A549 treated with AZD9567 at 1 μM for 4 hours (cell line): ENCODE measurements around the gene TXNL4A. TPM values are rescaled to one million over a fixed set of nuclear protein-coding genes. Genes with fewer than 3 reads are reported as not detected.

Source experiments
- total RNA-seq: library from RNA; stranded (reverse); fragments of 200-300 nt; extraction: Qiagen RNA extraction; gene quantifications from 5 replicates; pipeline ENCODE4 v1.2.3, GENCODE V29; 2022; ENCODE audit not compliant: insufficient read depth

Gene TXNL4A, protein sequence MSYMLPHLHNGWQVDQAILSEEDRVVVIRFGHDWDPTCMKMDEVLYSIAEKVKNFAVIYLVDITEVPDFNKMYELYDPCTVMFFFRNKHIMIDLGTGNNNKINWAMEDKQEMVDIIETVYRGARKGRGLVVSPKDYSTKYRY
- 68.7 to 154 TPM (median 153 TPM) in 5 replicates for total RNA-seq

GRCh38 chr18:79988451-79989194, at the start of gene TXNL4A:
Gene TXNL4A, minus strand, starts transcription at chr18:79988563. Its CDS starts 171 bp downstream, at chr18:79988392.

GRCh38 chr18:80034068-80034851, 45.9 kb upstream of the TXNL4A start, which contains the start of gene RBFA:
Gene RBFA, plus strand, starts transcription at chr18:80034434. Its CDS starts 62 bp downstream, at chr18:80034496.

DNA sequence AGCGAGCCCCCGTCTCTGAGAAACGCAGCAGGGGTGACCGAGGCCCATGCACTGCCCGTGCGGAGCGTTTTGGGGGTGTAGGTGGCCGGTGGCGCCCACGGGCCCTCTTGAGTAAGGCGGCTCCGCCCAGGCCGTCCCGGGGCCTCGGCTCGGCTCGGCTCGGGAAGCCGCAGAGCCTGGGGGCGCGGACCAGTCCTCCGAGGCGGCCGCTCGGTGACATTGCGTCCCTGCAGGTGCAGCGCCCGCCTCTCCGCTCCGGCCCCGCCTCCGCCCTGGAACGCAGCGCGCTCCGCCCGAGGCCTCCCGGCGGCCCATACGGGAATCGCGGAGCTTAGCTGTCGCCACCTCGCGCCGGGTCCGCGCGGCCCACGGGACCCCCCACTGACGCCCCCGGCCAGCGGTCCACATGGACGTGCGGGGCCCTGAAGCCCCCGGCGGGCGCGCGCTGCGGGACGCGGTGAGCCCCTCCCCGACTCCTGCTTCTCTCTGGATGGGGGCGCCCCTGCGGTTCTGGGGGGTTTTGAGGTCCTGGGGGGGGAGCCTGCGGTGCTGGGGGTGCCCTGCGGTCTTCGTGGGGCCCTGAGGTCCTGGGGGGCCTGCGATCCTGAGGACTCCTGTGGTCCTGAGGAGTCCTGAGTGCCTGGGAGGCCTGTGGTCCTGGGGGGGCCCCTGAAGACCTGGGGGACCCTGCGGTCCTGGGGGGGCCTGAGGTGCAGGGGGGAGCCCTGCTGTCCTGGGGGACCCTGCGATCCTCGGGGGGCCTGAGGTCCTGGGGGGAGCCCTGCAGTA, 23.8 kb downstream of the TXNL4A start, which contains the start of gene HSBP1L1:
HSBP1L1 (plus strand) TSS at position 314 of the 789 bp plus-strand sequence; CDS start at position 407, 93 bp downstream.

DNA sequence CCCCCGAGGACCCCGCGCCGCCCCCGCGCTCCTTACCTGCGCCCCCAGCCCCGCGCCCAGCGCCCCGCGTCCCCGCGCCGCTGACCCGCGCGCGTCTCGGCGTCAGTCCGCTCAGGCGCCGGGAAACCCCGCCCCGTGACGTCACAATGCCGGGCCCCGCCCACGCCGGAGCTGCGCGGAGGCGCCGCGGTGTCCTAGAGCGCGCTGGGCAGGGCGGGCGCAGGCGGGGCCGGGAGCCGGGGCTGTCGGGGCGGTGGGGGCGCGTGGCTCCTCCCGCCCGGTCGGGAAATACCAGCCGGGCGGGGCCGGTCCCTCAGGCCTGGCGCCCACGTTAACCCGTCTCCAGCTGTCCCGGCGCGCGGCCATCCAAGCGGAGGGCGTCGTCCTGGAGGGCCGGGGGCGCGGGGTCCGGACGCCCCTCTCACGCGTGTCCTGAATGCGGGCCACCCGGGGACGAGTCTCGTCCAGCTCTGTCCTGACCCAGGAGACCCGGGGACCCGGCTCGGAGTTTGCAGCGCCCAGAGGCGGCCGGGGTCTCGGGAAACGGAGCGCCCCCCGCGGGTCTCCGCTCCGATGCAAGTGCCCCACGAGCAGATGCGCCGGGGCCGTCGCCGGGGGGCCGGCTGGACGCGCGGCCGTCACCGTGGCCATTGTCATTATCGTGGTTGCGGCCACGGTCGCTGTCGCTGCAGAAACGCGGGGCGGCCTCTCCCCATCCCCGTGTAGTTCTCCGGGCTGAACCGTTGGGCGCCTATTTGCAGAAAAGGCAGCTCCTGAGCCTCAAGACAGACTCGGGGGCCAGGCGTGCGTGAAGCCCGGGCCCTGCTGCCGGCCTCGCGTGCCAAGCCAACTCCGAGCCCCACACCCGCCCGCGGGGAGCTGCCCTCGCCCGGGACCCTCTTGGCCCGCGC, 36.6 kb downstream of the TXNL4A start, which contains the start of gene SLC66A2:
SLC66A2 (minus strand) TSS at position 109 of the 911 bp plus-strand sequence. CDS start 727 bp downstream, outside the sequence.

Other genes with a start within 250 kb of the TXNL4A start
- not detected in 5 replicates for gene KCNG2, start 190.6 kb downstream of the TXNL4A start, total RNA-seq
- gene SLC66A2, start 36.9 kb downstream of the TXNL4A start, total RNA-seq = 13.1 to 21.6 TPM (median 20.1 TPM) in 5 replicates
- gene HSBP1L1, start 23.9 kb downstream of the TXNL4A start, total RNA-seq = 7.4 to 12.1 TPM (median 11.0 TPM) in 5 replicates
- gene RBFA, start 45.9 kb upstream of the TXNL4A start, total RNA-seq = 30.7 to 32.9 TPM (median 32.5 TPM) in 5 replicates
- 10.9 to 11.8 TPM (median 11.3 TPM) in 5 replicates for gene ADNP2, start 120.7 kb upstream of the TXNL4A start, total RNA-seq